Lower leg skin (tissue), 3 donors: ENCODE data around the gene WIZ.
"Not testable (repeated sequence)": the region's sequence is repeated elsewhere in the genome, so short reads cannot be mapped to it uniquely, and the experiment has no call there.

ENCODE experiments used
- POLR2A ChIP-seq, 2 donors: fragments of 450-650 bp; IDR thresholded peaks; one replicate each; pipeline ENCODE4 v1.6.1; 2016 to 2017; ENCODE audit warnings: antibody characterized with exemption in 2 of 2, mild to moderate bottlenecking in 1 of 2, moderate library complexity in 1 of 2
- TF ChIP-seq, protein P1 (sequence below), 3 donors: fragments of 450-650 bp; IDR thresholded peaks; one replicate each; pipeline ENCODE4 v1.5.1; 2016; ENCODE audit warnings: antibody characterized with exemption in 3 of 3, mild to moderate bottlenecking in 3 of 3, moderate library complexity in 2 of 3

- TF ChIP-seq, protein P1, sequence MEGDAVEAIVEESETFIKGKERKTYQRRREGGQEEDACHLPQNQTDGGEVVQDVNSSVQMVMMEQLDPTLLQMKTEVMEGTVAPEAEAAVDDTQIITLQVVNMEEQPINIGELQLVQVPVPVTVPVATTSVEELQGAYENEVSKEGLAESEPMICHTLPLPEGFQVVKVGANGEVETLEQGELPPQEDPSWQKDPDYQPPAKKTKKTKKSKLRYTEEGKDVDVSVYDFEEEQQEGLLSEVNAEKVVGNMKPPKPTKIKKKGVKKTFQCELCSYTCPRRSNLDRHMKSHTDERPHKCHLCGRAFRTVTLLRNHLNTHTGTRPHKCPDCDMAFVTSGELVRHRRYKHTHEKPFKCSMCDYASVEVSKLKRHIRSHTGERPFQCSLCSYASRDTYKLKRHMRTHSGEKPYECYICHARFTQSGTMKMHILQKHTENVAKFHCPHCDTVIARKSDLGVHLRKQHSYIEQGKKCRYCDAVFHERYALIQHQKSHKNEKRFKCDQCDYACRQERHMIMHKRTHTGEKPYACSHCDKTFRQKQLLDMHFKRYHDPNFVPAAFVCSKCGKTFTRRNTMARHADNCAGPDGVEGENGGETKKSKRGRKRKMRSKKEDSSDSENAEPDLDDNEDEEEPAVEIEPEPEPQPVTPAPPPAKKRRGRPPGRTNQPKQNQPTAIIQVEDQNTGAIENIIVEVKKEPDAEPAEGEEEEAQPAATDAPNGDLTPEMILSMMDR (IDR thresholded peaks at IDR 0.05) = not testable (repeated sequence)
- TF ChIP-seq POLR2A (IDR thresholded peaks at IDR 0.05) = not testable (repeated sequence)
Measured at GRCh38 chr19:15411351-15411750, 38.4 kb downstream of the WIZ start.
